CD4-positive, CD25-positive, alpha-beta regulatory T cell (primary cell): ENCODE measurements around the gene PDLIM7. TPM values are rescaled to one million over a fixed set of nuclear protein-coding genes. Genes with fewer than 3 reads are reported as not detected.

Experiments
- ATAC-seq, 2 donors: fragments of 150-1000 bp; cut with Tn5 transposase; one replicate each; pipeline ENCODE4 v1.10.0; 2021; ENCODE audit warnings: low read depth in 2 of 2, moderate number of reproducible peaks in 2 of 2, moderate library complexity in 1 of 2
- DNase-seq, 3 donors: peaks; one replicate each; pipeline versions ENCODE4 v3.0.0 to v3.0.0-alpha.2; 2012 to 2022; ENCODE audit warnings: mixed read lengths in 1 of 3
- H3K27ac ChIP-seq: one replicate; pipeline ENCODE4 v1.7.0; 2013; ENCODE audit warnings: mild to moderate bottlenecking, low read length; ENCODE audit not compliant: insufficient read depth, poor library complexity, severe bottlenecking
- H3K27me3 ChIP-seq: one replicate; pipeline ENCODE4 v1.7.0; 2013; ENCODE audit warnings: low read length; ENCODE audit not compliant: control insufficient read depth, insufficient read depth
- H3K36me3 ChIP-seq: one replicate; pipeline ENCODE4 v1.7.0; 2013; ENCODE audit warnings: mild to moderate bottlenecking, low read length, moderate library complexity; ENCODE audit not compliant: control insufficient read depth, insufficient read depth
- H3K4me1 ChIP-seq: 2 replicates; pipeline ENCODE4 v1.7.0; 2013; ENCODE audit warnings: mild to moderate bottlenecking, low read length; ENCODE audit not compliant: insufficient read depth, control insufficient read depth, poor library complexity, severe bottlenecking
- H3K4me3 ChIP-seq: one replicate; pipeline ENCODE4 v1.7.0; 2013; ENCODE audit warnings: low read depth, mild to moderate bottlenecking, low read length, moderate library complexity
- H3K9me3 ChIP-seq, 2 experiments: 1 replicate in 1 of 2; 2 replicates in 1 of 2; pipeline ENCODE4 v1.7.0; 2013; ENCODE audit warnings: low read length in 2 of 2, mild to moderate bottlenecking in 1 of 2, moderate library complexity in 1 of 2; ENCODE audit not compliant: control insufficient read depth in 2 of 2
- H3K27ac Mint-ChIP-seq, 3 donors: one replicate each; pipeline ENCODE4 v1.8.0; 2020 to 2022; ENCODE audit warnings: mild to moderate bottlenecking in 3 of 3, mixed read lengths in 3 of 3, moderate library complexity in 2 of 3
- H3K27me3 Mint-ChIP-seq: one replicate; pipeline ENCODE4 v1.8.0; 2022; ENCODE audit warnings: mild to moderate bottlenecking, mixed read lengths
- H3K36me3 Mint-ChIP-seq: one replicate; pipeline ENCODE4 v1.8.0; 2020; ENCODE audit warnings: mixed read lengths
- H3K4me1 Mint-ChIP-seq, 4 donors: one replicate each; pipeline ENCODE4 v1.8.0; 2020 to 2022; ENCODE audit warnings: mixed read lengths in 4 of 4, mild to moderate bottlenecking in 1 of 4
- H3K4me3 Mint-ChIP-seq, 4 donors: one replicate each; pipeline ENCODE4 v1.8.0; 2020 to 2022; ENCODE audit warnings: mild to moderate bottlenecking in 4 of 4, mixed read lengths in 4 of 4, moderate library complexity in 3 of 4
- H3K9me3 Mint-ChIP-seq, 7 donors: one replicate each; pipeline ENCODE4 v1.8.0; 2020 to 2022; ENCODE audit warnings: mixed read lengths in 7 of 7, mild to moderate bottlenecking in 3 of 7, moderate library complexity in 2 of 7
- polyA plus RNA-seq, 4 donors: library from polyadenylated mRNA; unstranded; fragments of 300-500 nt; fragmentation: Illumina TruSeq; gene quantifications; one replicate each; pipeline ENCODE4 v1.2.3, GENCODE V29; 2021
- total RNA-seq: library from RNA; stranded (reverse); gene quantifications from one replicate; pipeline ENCODE4 v1.2.3, GENCODE V29; 2022

Gene PDLIM7
- total and polyA plus RNA-seq, 5 donors from 2014 or later: 1.6 to 7.8 (median 2.5) TPM

- DNase-seq (no peak), ATAC-seq (no peak)
- Mint-ChIP-seq H3K27me3 (peaks cover 4% of the 10 kb centered on the region), H3K4me3 (peak overlapping the region in 2 of 4 donors; percentile 31 to 33), H3K9me3 (no peaks in the 10 kb centered on the region), H3K36me3 (peaks cover 30% of the 10 kb centered on the region), H3K4me1 (peaks cover 12 to 85% (median 44%) of the 10 kb centered on the region in 4 donors), H3K27ac (peak overlapping the region; percentile 49 to 60 (median 51))
- H3K9me3 ChIP-seq: no peaks in the 10 kb centered on the region
- peak overlapping the region; percentile 82 for H3K27ac ChIP-seq
- peaks cover 47% of the 10 kb centered on the region for H3K36me3 ChIP-seq
- no peak overlapping the region for H3K4me3 ChIP-seq
- peaks cover 67% of the 10 kb centered on the region for H3K4me1 ChIP-seq
- H3K27me3 ChIP-seq: no peaks in the 10 kb centered on the region
Observed at GRCh38 chr5:177440990-177441780, 56.2 kb downstream of the PDLIM7 start.

GRCh38 chr5:177440211-177440989 lies 57.0 kb downstream of the PDLIM7 start:
- Mint-ChIP-seq H3K27ac (peak overlapping the region; percentile 60 to 83 (median 73)), H3K36me3 (peaks cover 30% of the 10 kb centered on the region), H3K4me3 (peak overlapping the region; percentile 12 to 61 (median 46)), H3K4me1 (peaks cover 12 to 82% (median 38%) of the 10 kb centered on the region in 4 donors), H3K27me3 (no peaks in the 10 kb centered on the region), H3K9me3 (no peaks in the 10 kb centered on the region)
- DNase-seq: peak in 1 of 3 donors; percentile 48
- Histone ChIP-seq H3K9me3 (no peaks in the 10 kb centered on the region), H3K4me3 (peak overlapping the region; percentile 31), H3K36me3 (peaks cover 55% of the 10 kb centered on the region), H3K27ac (peak overlapping the region; percentile 82), H3K4me1 (peaks cover 66% of the 10 kb centered on the region), H3K27me3 (no peaks in the 10 kb centered on the region)
- peak; percentile 34 to 50 for ATAC-seq

- Mint-ChIP-seq H3K36me3 (peaks cover 31% of the 10 kb centered on the region), H3K4me1 (peaks cover 12 to 81% (median 32%) of the 10 kb centered on the region in 4 donors), H3K9me3 (no peaks in the 10 kb centered on the region), H3K27ac (peak overlapping the region; percentile 60 to 83 (median 73)), H3K4me3 (peak overlapping the region in 3 of 4 donors; percentile 30 to 61 (median 38)), H3K27me3 (no peaks in the 10 kb centered on the region)
- Histone ChIP-seq H3K36me3 (peaks cover 63% of the 10 kb centered on the region), H3K27me3 (no peaks in the 10 kb centered on the region), H3K4me3 (peak overlapping the region; percentile 31), H3K9me3 (no peaks in the 10 kb centered on the region), H3K4me1 (peaks cover 66% of the 10 kb centered on the region), H3K27ac (peak overlapping the region; percentile 82)
- ATAC-seq (no peak), DNase-seq (no peak)
Observed at GRCh38 chr5:177439518-177440053, 57.8 kb downstream of the PDLIM7 start.

- Mint-ChIP-seq H3K36me3 (peaks cover 35% of the 10 kb centered on the region), H3K27ac (peak overlapping the region; percentile 59 to 63 (median 60)), H3K4me3 (peak overlapping the region in 2 of 4 donors; percentile 13 to 61), H3K27me3 (no peaks in the 10 kb centered on the region), H3K9me3 (no peaks in the 10 kb centered on the region), H3K4me1 (peaks cover 12 to 81% (median 33%) of the 10 kb centered on the region in 4 donors)
- Histone ChIP-seq H3K36me3 (peaks cover 72% of the 10 kb centered on the region), H3K4me1 (peaks cover 68% of the 10 kb centered on the region), H3K27me3 (no peaks in the 10 kb centered on the region), H3K27ac (peak overlapping the region; percentile 43), H3K4me3 (no peak overlapping the region), H3K9me3 (no peaks in the 10 kb centered on the region)
- no peak for ATAC-seq
- DNase-seq: no peak
Observed at GRCh38 chr5:177438468-177438867, 58.9 kb downstream of the PDLIM7 start.

GRCh38 chr5:177437623-177438022 lies 59.8 kb downstream of the PDLIM7 start:
- H3K27ac ChIP-seq: peak overlapping the region; percentile 51
- no peaks in the 10 kb centered on the region for H3K9me3 ChIP-seq
- peaks cover 74% of the 10 kb centered on the region for H3K4me1 ChIP-seq
- no peak overlapping the region for H3K4me3 ChIP-seq
- H3K27me3 ChIP-seq: no peaks in the 10 kb centered on the region
- ATAC-seq (no peak), DNase-seq (no peak)
- Mint-ChIP-seq H3K36me3 (peaks cover 35% of the 10 kb centered on the region), H3K9me3 (no peaks in the 10 kb centered on the region), H3K27me3 (no peaks in the 10 kb centered on the region), H3K27ac (peak overlapping the region; percentile 25 to 79 (median 60)), H3K4me1 (peaks cover 12 to 85% (median 33%) of the 10 kb centered on the region in 4 donors), H3K4me3 (peak overlapping the region in 2 of 4 donors; percentile 55 to 61)
- peaks cover 80% of the 10 kb centered on the region for H3K36me3 ChIP-seq

GRCh38 chr5:177435847-177436536 lies 61.4 kb downstream of the PDLIM7 start:
- no peaks in the 10 kb centered on the region for H3K9me3 ChIP-seq
- H3K27me3 ChIP-seq: no peaks in the 10 kb centered on the region
- no peaks in the 10 kb centered on the region for H3K27me3 Mint-ChIP-seq
- H3K4me3 ChIP-seq: no peak overlapping the region
- no peaks in the 10 kb centered on the region for H3K9me3 Mint-ChIP-seq
- H3K4me1 ChIP-seq: peaks cover 86% of the 10 kb centered on the region
- H3K4me1 Mint-ChIP-seq: peaks cover 12 to 86% (median 38%) of the 10 kb centered on the region in 4 donors
- peaks cover 34% of the 10 kb centered on the region for H3K36me3 Mint-ChIP-seq
- no peak overlapping the region for H3K27ac ChIP-seq
- H3K36me3 ChIP-seq: peaks cover 76% of the 10 kb centered on the region
- no peak for DNase-seq
- H3K4me3 Mint-ChIP-seq: no peak overlapping the region
- peak overlapping the region in 1 of 3 donors; percentile 20 for H3K27ac Mint-ChIP-seq
- ATAC-seq: no peak
